ENCODE measurements around the gene OAT.

- no peak for TF ChIP-seq CTCF (conservative IDR thresholded peaks at IDR 0.05; ENCODE audit: low read depth, low read length)
- TF ChIP-seq EZH2 (IDR thresholded peaks at IDR 0.05; ENCODE audit: borderline replicate concordance, low read depth, low read length, poor library complexity, severe bottlenecking): no peak
These were observed 51.3 kb downstream of the OAT start for GRCh38 chr10:124367414-124367813.
